Naive B cell (primary cell): ENCODE results near the gene BIK. TPM values are rescaled to one million over a fixed set of nuclear protein-coding genes. Genes with fewer than 3 reads are reported as not detected.

Experiments used
- ATAC-seq, 2 donors: fragments of 150-1000 bp; cut with Tn5 transposase; 2 replicates each; pipeline ENCODE4 v1.10.0; 2021; ENCODE audit warnings: low read depth in 2 of 2, mild to moderate bottlenecking in 2 of 2, moderate library complexity in 2 of 2
- DNase-seq: peaks from one replicate; pipeline ENCODE4 v3.0.0; 2022
- H3K27ac Mint-ChIP-seq, 6 donors: one replicate each; pipeline ENCODE4 v1.8.0; 2020 to 2022; ENCODE audit warnings: mild to moderate bottlenecking in 6 of 6, mixed read lengths in 6 of 6, moderate library complexity in 5 of 6, inconsistent platforms in 2 of 6
- H3K27me3 Mint-ChIP-seq, 3 donors: one replicate each; pipeline ENCODE4 v1.8.0; 2021 to 2022; ENCODE audit warnings: mixed read lengths in 3 of 3, mild to moderate bottlenecking in 1 of 3
- H3K36me3 Mint-ChIP-seq, 2 donors: one replicate each; pipeline ENCODE4 v1.8.0; 2020 to 2022; ENCODE audit warnings: mixed read lengths in 2 of 2, inconsistent platforms in 1 of 2, mild to moderate bottlenecking in 1 of 2
- H3K4me1 Mint-ChIP-seq, 3 donors: one replicate each; pipeline ENCODE4 v1.8.0; 2020 to 2022; ENCODE audit warnings: mixed read lengths in 3 of 3, inconsistent platforms in 1 of 3, mild to moderate bottlenecking in 1 of 3, moderate library complexity in 1 of 3
- H3K4me3 Mint-ChIP-seq, 8 donors: one replicate each; pipeline ENCODE4 v1.8.0; 2020 to 2022; ENCODE audit warnings: mild to moderate bottlenecking in 8 of 8, mixed read lengths in 8 of 8, moderate library complexity in 8 of 8, inconsistent platforms in 2 of 8
- H3K9me3 Mint-ChIP-seq, 7 donors: one replicate each; pipeline ENCODE4 v1.8.0; 2020 to 2022; ENCODE audit warnings: mixed read lengths in 7 of 7, mild to moderate bottlenecking in 5 of 7, inconsistent platforms in 2 of 7, moderate library complexity in 1 of 7
- polyA plus RNA-seq, 6 donors: library from polyadenylated mRNA; unstranded; fragments of 300-500 nt; fragmentation: Illumina TruSeq; gene quantifications; one replicate each; pipeline ENCODE4 v1.2.3, GENCODE V29; 2021; ENCODE audit warnings: low read depth in 6 of 6

Gene BIK
- polyA plus RNA-seq, 6 donors from 2014 or later, result 0.49 to 0.86 (median 0.78) TPM; not detected in 3

GRCh38 chr22:43173976-43174720 lies 63.6 kb downstream of the BIK start:
- Mint-ChIP-seq H3K4me1 (no peaks in the 10 kb centered on the region), H3K36me3 (peaks cover 0 to 8% of the 10 kb centered on the region in 2 donors)
- no peak for ATAC-seq

GRCh38 chr22:43174941-43175531 lies 64.5 kb downstream of the BIK start:
- Mint-ChIP-seq H3K4me3 (no peak overlapping the region), H3K9me3 (no peaks in the 10 kb centered on the region), H3K36me3 (peaks cover 0 to 8% of the 10 kb centered on the region in 2 donors), H3K27me3 (no peaks in the 10 kb centered on the region), H3K4me1 (no peaks in the 10 kb centered on the region), H3K27ac (no peak overlapping the region)
- DNase-seq (no peak), ATAC-seq (no peak)

More at GRCh38 chr22:43173976-43174720, 63.6 kb downstream of the BIK start:
- Mint-ChIP-seq H3K9me3 (no peaks in the 10 kb centered on the region), H3K27ac (no peak overlapping the region), H3K4me3 (no peak overlapping the region), H3K27me3 (no peaks in the 10 kb centered on the region)
- DNase-seq, result no peak

GRCh38 chr22:43176090-43176489 lies 65.5 kb downstream of the BIK start:
- Mint-ChIP-seq H3K4me3 (no peak overlapping the region), H3K36me3 (peaks cover 0 to 8% of the 10 kb centered on the region in 2 donors)
- ATAC-seq, result no peak

GRCh38 chr22:43177479-43177878 lies 66.9 kb downstream of the BIK start:
- ATAC-seq (no peak), DNase-seq (no peak)
- Mint-ChIP-seq H3K4me1 (peaks cover 0 to 4% (median 4%) of the 10 kb centered on the region in 3 donors), H3K27me3 (no peaks in the 10 kb centered on the region), H3K4me3 (no peak overlapping the region), H3K36me3 (peaks cover 0 to 8% of the 10 kb centered on the region in 2 donors), H3K9me3 (no peaks in the 10 kb centered on the region), H3K27ac (no peak overlapping the region)

More at GRCh38 chr22:43176090-43176489, 65.5 kb downstream of the BIK start:
- no peak for DNase-seq
- H3K4me1 Mint-ChIP-seq, result no peaks in the 10 kb centered on the region
- no peaks in the 10 kb centered on the region for H3K9me3 Mint-ChIP-seq
- H3K27me3 Mint-ChIP-seq, result no peaks in the 10 kb centered on the region
- H3K27ac Mint-ChIP-seq, result no peak overlapping the region

Other genes starting within 250 kb of the BIK start
- gene PACSIN2, start 95.6 kb upstream of the BIK start, polyA plus RNA-seq, result 10 to 100 TPM; 30.9 to 43.4 (median 37.3) TPM
- 1 to 10 TPM in 5 of 6 donors, under 1 TPM in 1; 0.60 to 4.1 (median 2.7) TPM for gene TTLL1, start 21.4 kb upstream of the BIK start, polyA plus RNA-seq
- 10 to 100 TPM in 1 of 6 donors, 1 to 10 TPM in 5; 6.1 to 11.4 (median 7.6) TPM for gene MCAT, start 32.6 kb downstream of the BIK start, polyA plus RNA-seq
- 100 to 1,000 TPM; 247 to 323 (median 288) TPM for gene TSPO, start 40.8 kb downstream of the BIK start, polyA plus RNA-seq
- gene TTLL12, start 76.4 kb downstream of the BIK start, polyA plus RNA-seq, result 10 to 100 TPM in 5 of 6 donors, 1 to 10 TPM in 1; 6.8 to 15.9 (median 11.6) TPM
- gene SCUBE1, start 232.6 kb downstream of the BIK start, polyA plus RNA-seq, result not detected